ENCODE results near the gene ACSBG1.

DNA sequence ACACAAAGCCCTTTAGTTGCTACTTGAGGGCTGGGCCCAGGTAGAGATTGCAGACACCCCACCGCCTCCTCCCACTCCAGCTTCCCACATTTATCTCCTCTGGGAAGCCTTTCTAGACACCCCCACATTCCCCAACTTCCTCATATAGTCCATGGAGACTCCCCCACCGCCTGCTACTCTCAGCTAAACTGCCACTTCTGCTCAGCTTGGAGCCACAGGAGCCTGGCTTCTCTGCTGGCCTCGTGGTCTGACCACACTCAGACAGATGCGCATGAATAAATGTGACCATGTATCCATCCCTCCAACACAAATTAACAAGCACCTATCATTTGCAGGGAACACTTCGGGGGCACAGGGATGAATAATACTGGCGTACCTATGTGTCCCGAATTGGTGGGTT is 10.5 kb upstream of the ACSBG1 start:
- TF ChIP-seq EZH2 (IDR thresholded peaks at IDR 0.05; ENCODE audit: insufficient read depth, poor library complexity, severe bottlenecking) = no peak
- TF ChIP-seq EZH2phosphoT487 (IDR thresholded peaks at IDR 0.05; ENCODE audit: insufficient read depth, low read depth) = no peak

Data from GM23248 (cell line).